Spinal cord (tissue), 10 donors: ENCODE measurements around the gene HTR1B. TPM values are rescaled to one million over a fixed set of nuclear protein-coding genes. Genes with fewer than 3 reads are reported as not detected.

ENCODE experiments used
- DNase-seq, 6 donors: peaks; one replicate each; pipeline versions ENCODE4 v3.0.0 to v3.0.0-alpha.2; 2013 to 2015; ENCODE audit warnings: low spot score in 6 of 6, low read depth in 4 of 6
- H3K27ac ChIP-seq: one replicate; pipeline ENCODE4 v1.5.1; 2013; ENCODE audit warnings: low read depth, low read length, control low read depth
- H3K27me3 ChIP-seq: one replicate; pipeline ENCODE4 v1.6.1; 2013; ENCODE audit warnings: low read length; ENCODE audit not compliant: control insufficient read depth, insufficient read depth
- H3K36me3 ChIP-seq: one replicate; pipeline ENCODE4 v1.6.1; 2013; ENCODE audit warnings: low read length; ENCODE audit not compliant: control insufficient read depth, insufficient read depth
- H3K4me1 ChIP-seq: one replicate; pipeline ENCODE4 v1.6.1; 2013; ENCODE audit warnings: low read length; ENCODE audit not compliant: control insufficient read depth, insufficient read depth
- H3K4me3 ChIP-seq: one replicate; pipeline ENCODE4 v1.5.1; 2013; ENCODE audit warnings: low read depth, low read length, control low read depth
- H3K9me3 ChIP-seq: one replicate; pipeline ENCODE4 v1.6.1; 2013; ENCODE audit warnings: low read length; ENCODE audit not compliant: control insufficient read depth, insufficient read depth
- WGBS: methylation state at CpG from one replicate; pipeline ENCODE4 v1.1.5; 2013; ENCODE audit warnings: missing lambda C conversion rate; ENCODE audit not compliant: insufficient coverage; 5-methylcytosine and 5-hydroxymethylcytosine counted together
- polyA plus RNA-seq, 2 donors: library from polyadenylated mRNA; unstranded; fragments of 120-200 nt; gene quantifications; one replicate each; pipeline ENCODE4 v1.2.1, GENCODE V29; 2013; ENCODE audit not compliant: insufficient read length in 2 of 2
- total RNA-seq, 2 donors: library from RNA; depleted of rRNA in 1 of 2; stranded (reverse); fragments of 120-200 nt in 1 of 2; fragments of >200 nt in 1 of 2; gene quantifications; one replicate each; pipeline versions ENCODE4 v1.2.3 to v1.2.4, GENCODE V29; 2013 to 2014
- donor health status: healthy.

The HTR1B gene
- total and polyA plus RNA-seq, 4 donors: 1.0 to 5.2 (median 4.4) TPM

DNA sequence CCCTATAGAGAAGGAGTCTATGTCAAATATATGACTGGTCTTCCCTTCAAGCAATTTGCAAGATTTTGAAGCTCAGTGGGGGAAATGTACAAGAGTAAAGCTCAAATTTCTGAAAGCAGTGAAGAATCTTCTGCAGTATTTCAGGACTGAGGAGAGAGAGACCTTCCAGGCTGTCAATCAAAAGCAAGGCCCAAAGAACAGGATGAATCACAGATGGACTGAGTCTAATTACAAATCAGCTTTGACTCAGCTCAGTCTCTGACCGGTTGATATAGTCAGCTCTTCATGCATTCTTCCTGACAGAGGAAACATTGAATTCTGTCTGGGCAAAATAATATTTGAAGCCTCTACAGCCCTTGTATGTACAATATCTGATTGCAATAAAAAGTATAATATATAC lies 7.7 kb upstream of the HTR1B start:
- H3K9me3 ChIP-seq: peaks cover 7% of the 10 kb centered on the region
- H3K36me3 ChIP-seq: no peaks in the 10 kb centered on the region
- DNase-seq: peak in 1 of 6 donors; percentile 30
- peaks cover 8% of the 10 kb centered on the region for H3K27me3 ChIP-seq
- peaks cover 10% of the 10 kb centered on the region for H3K4me1 ChIP-seq
- WGBS: no CpG with 5 or more reads among the region's 1 CpG
- no peak overlapping the region for H3K27ac ChIP-seq
- no peak overlapping the region for H3K4me3 ChIP-seq

DNA sequence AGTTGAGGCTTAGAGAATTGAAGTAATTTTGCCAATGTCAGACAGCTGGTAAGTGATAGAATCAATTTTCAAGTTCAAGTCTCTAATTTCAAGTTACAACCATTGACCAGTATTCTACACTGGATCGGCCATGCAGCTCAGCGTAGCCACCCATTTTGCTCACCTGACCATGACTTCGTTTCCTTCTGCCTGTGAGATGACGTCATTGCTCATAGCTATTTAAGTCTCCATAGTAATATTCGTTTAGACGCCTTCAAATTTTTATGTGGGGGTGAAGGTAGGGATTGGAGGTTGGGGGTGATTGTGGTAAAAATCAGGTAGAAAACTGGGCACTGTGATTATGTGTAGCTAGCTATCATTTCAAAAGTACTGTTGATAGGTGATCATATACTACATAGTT lies 5.6 kb upstream of the HTR1B start:
- 80% methylated on average over 2 of the region's 6 CpGs for WGBS

DNA sequence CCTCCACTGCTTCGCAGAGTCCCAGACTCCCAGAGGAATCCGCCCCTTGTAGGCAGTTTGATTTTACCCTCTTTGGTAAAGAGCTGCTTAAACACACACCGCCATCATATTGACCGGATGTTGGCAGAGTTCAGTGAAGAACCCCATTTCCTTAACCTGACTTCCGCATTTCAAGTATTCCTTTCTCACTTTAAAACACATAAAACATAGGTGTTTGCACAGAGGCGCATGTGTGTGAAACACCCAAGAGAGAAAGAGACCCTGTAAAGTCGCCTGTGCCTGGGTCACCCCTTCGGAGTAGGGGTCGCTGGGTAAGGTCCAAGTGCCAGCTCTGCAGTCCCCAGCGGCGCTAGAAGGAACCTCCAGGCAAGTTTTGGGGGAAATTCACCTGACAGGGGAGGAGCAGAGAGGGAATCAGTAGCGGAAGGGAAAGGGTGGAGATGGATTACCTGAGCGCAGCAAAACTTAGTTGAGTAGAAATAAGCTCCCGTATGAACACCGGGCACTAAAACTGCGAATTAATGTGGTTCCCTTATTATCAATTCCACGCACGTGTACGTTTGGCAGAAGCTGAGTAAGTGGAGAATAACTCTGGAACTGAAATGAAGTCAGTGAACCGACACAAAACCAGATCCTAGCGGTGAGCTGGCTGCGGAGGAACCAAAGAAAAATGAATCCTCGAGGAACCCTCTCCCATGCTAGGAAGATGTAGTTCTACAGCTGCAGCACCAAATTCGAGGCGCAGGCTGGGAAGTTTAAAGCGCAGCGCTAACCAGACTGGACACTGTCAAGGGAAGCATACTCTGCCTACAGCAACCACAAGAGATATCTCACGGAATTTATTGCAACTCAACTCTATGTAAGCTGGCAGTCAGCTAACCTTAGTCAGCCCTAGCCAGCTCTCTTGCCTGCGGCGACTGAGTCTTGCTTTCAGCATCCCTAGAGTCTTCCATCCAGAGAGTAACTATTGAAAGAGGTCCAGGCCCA lies 3.5 kb upstream of the HTR1B start:
- no peak overlapping the region for H3K27ac ChIP-seq
- H3K4me1 ChIP-seq: peaks cover 39% of the 10 kb centered on the region
- no peaks in the 10 kb centered on the region for H3K9me3 ChIP-seq
- WGBS: 6% methylated on average over 25 of the region's 30 CpGs
- peak overlapping the region; percentile 68 for H3K4me3 ChIP-seq
- peak in 4 of 6 donors; percentile 36 to 86 (median 62) for DNase-seq
- H3K36me3 ChIP-seq: no peaks in the 10 kb centered on the region
- H3K27me3 ChIP-seq: peaks cover 50% of the 10 kb centered on the region

More for the DNA sequence above, 5.6 kb upstream of the HTR1B start:
- Histone ChIP-seq H3K4me1 (peaks cover 19% of the 10 kb centered on the region), H3K4me3 (no peak overlapping the region), H3K27me3 (peaks cover 28% of the 10 kb centered on the region), H3K9me3 (peaks cover 1% of the 10 kb centered on the region), H3K36me3 (no peaks in the 10 kb centered on the region), H3K27ac (no peak overlapping the region)
- no peak for DNase-seq

DNA sequence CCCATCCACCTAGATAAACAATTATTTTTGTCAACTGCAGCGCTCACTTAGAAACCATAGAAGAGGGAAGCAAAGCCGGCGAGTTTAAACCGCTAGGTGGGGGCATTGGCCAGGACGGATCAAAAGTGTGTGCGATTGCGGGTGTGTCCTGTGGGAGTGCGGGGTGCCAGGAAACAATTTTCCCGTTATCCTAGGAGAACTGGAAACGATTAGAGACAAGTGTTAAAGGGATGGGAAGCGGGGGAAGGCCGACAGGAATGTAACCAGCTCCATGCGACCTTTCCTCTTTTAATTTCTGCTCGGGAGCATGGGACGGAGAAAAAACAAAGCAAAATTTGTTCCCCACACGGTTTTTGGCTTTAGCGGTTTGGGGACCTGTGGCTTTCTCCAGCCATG lies 2.8 kb upstream of the HTR1B start:
- H3K27ac ChIP-seq: no peak overlapping the region
- H3K9me3 ChIP-seq: no peaks in the 10 kb centered on the region
- peak overlapping the region; percentile 68 for H3K4me3 ChIP-seq
- WGBS: 0% methylated on average over 16 of the region's 17 CpGs
- peak in 5 of 6 donors; percentile 50 to 94 (median 63) for DNase-seq
- no peaks in the 10 kb centered on the region for H3K36me3 ChIP-seq
- peaks cover 54% of the 10 kb centered on the region for H3K27me3 ChIP-seq
- peaks cover 40% of the 10 kb centered on the region for H3K4me1 ChIP-seq

DNA sequence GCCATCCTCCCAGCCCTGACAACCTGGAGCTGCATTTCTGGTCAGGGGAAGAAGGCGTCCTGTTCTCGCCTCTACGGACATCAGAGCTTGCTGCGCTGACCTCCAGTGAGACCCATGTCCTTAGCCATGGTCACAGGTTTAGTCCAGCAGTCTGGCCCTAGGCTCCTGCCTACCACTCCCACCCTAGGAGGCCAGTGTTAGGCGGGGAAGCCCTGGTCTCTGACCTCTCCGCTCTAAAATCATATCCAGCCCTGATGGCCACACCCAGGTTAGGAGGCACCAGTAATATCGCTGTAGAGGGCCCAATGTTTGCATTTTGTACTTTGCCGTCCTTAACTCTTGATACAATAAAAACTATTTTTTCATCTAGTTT lies 1.2 kb upstream of the HTR1B start:
- H3K27ac ChIP-seq: no peak overlapping the region
- H3K36me3 ChIP-seq: no peaks in the 10 kb centered on the region
- H3K4me1 ChIP-seq: peaks cover 40% of the 10 kb centered on the region
- no peak for DNase-seq
- 1% methylated on average over 6 of the region's 8 CpGs for WGBS
- H3K4me3 ChIP-seq: peak overlapping the region; percentile 46
- no peaks in the 10 kb centered on the region for H3K9me3 ChIP-seq
- H3K27me3 ChIP-seq: peaks cover 61% of the 10 kb centered on the region

DNA sequence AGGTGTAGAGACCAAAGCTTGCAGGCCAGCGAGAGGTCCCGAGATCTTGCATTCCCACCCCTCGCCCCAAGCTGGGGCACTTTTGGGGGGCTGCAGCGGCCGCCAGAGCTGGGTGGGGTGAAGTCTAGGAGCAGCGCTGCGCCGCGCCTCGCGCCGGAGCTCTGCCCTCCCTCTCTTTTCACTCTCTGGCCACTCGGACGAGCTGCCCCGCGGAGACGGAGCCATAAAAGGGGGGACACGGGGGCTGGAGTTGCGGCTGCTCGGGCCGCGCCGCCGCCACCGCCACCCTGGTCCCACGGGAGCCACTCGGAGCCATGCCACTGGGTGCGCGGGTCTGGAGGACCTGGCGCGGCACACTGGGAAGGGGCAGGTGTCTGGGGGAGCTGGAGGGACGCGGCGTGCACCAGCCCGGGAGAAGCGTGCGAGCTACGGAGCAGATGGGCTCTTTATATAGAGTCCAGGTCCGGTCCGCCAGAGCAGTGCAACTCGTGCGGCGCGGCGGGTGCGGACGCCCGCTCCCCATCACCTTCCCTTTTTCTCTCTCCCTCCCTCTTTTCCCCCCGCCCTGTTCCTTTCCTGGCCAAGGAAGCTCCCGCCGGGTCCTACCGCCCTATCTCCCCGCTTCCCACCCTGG lies 687 bp upstream of the HTR1B start:
- Histone ChIP-seq H3K4me1 (peaks cover 40% of the 10 kb centered on the region), H3K27ac (no peak overlapping the region), H3K36me3 (no peaks in the 10 kb centered on the region), H3K27me3 (peaks cover 61% of the 10 kb centered on the region), H3K4me3 (peak overlapping the region; percentile 46), H3K9me3 (no peaks in the 10 kb centered on the region)
- DNase-seq: peak in 2 of 6 donors; percentile 57 to 83
- under 1% methylated on average over 53 of the region's 53 CpGs for WGBS

DNA sequence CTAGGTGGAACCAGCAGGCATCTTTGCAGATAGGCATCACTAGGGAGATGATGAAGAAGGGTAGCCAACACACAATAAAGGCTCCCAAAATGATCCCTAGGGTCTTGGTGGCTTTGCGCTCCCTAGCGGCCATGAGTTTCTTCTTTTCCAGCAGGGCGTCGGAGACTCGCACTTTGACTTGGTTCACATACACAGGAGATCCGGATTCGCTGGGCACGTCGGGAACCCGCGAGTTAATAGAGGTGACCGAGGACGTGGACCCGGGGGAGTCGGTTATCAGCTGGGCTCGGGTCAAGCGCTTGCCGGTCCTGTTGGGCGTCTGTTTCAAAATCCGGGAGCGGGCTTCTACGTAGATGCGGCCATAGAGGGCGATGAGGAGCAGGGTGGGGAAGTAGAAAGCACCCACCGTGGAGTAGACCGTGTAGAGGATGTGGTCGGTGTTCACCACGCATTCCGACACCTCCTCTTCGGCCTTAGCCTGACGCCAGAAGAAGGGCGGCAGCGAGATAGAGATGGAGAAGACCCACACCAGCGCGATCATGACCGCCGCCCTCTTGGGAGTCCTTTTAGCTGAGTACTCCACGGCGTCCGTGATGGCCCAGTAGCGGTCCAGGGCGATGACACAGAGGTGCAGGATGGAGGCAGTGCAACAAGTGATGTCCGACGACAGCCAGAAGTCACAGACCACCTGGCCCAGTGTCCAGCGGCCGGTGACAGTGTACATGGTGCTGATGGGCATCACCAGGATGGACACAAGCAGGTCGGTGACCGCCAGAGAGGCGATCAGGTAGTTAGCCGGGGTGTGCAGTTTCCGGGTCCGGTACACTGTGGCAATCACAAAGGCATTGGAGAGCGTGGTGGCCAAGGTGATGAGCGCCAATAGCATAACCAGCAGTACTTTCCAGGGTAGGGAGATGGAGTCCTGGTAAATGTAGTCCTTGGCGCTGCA lies 658 bp downstream of the HTR1B start:
- Histone ChIP-seq H3K4me3 (peak overlapping the region; percentile 46), H3K4me1 (peaks cover 40% of the 10 kb centered on the region), H3K27ac (no peak overlapping the region), H3K27me3 (peaks cover 61% of the 10 kb centered on the region), H3K9me3 (no peaks in the 10 kb centered on the region), H3K36me3 (no peaks in the 10 kb centered on the region)
- WGBS: 3% methylated on average over 55 of the region's 55 CpGs
- DNase-seq: peak in 2 of 6 donors; percentile 14 to 31

DNA sequence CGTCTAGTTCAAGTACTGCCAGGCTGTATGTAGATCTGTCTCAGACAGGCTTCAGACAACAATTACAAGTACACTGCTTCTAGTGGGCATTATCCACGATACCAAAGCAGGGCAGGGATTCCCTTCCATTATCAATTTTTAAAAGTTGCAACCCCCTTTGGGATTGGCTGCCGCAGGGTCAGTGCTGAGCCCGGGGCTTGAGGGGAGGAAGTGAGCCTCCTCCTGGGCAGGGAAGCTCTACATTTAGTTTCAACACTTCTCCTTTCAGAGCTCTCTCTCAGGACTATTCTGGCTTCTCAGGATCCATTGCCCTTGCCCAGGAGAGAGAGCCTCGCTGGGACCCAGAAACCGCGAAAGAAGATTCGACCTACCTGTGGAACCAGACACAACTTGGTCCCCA lies 1.5 kb downstream of the HTR1B start:
- H3K4me3 ChIP-seq: no peak overlapping the region
- no peak for DNase-seq
- H3K9me3 ChIP-seq: no peaks in the 10 kb centered on the region
- no peaks in the 10 kb centered on the region for H3K36me3 ChIP-seq
- peaks cover 58% of the 10 kb centered on the region for H3K27me3 ChIP-seq
- 64% methylated on average over 6 of the region's 8 CpGs for WGBS
- H3K4me1 ChIP-seq: peaks cover 35% of the 10 kb centered on the region
- no peak overlapping the region for H3K27ac ChIP-seq

DNA sequence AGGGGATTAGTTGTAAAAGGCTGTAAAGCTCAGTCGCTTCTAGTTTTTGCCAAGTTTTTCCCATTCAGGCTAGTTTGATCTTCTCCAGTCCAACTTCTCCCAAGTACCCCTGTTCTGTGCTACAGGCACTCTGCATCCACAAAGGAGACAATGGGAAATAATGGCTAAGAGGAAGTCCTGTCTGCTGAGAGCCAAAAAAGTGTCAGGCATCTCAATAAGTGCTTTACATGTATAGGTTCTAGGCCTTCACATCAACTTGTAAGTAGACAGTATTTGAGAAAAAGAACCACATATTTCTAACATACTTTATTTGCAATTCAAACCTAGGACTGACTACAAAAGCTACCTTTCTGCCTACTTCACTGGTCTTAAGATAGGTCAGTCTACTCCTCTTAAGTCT lies 4.9 kb downstream of the HTR1B start:
- Histone ChIP-seq H3K27ac (no peak overlapping the region), H3K4me1 (peaks cover 15% of the 10 kb centered on the region), H3K4me3 (no peak overlapping the region), H3K9me3 (no peaks in the 10 kb centered on the region), H3K27me3 (peaks cover 27% of the 10 kb centered on the region), H3K36me3 (no peaks in the 10 kb centered on the region)
- WGBS: no CpG with 5 or more reads among the region's 1 CpG
- no peak for DNase-seq
